Activated CD4-positive, alpha-beta T cell treated with anti-CD3 and anti-CD28 coated beads, Interleukin-10, Interleukin-2, amounts not matched to agents 100 ng/mL and 50 ng/mL, durations not matched to agents 16 hours and 8 hours (primary cell): ENCODE results near the gene PARD3B.
"Not testable (repeated sequence)": the region's sequence is repeated elsewhere in the genome, so short reads cannot be mapped to it uniquely, and the experiment has no call there.

Experiments used
- DNase-seq: peaks from one replicate; pipeline ENCODE4 v3.0.0-alpha.2; 2020

Gene PARD3B

GRCh38 chr2:204545861-204546735 lies 823 bp downstream of the PARD3B start:
- DNase-seq, result no peak

GRCh38 chr2:204550751-204551511 lies 5.7 kb downstream of the PARD3B start:
- no peak for DNase-seq

GRCh38 chr2:204551512-204551863 lies 6.2 kb downstream of the PARD3B start:
- DNase-seq, result no peak

GRCh38 chr2:204557604-204558003 lies 12.3 kb downstream of the PARD3B start:
- no peak for DNase-seq

GRCh38 chr2:204559358-204559757 lies 14.1 kb downstream of the PARD3B start:
- DNase-seq, result not testable (repeated sequence)

GRCh38 chr2:204560902-204561301 lies 15.6 kb downstream of the PARD3B start:
- no peak for DNase-seq

GRCh38 chr2:204561771-204562170 lies 16.5 kb downstream of the PARD3B start:
- no peak for DNase-seq

GRCh38 chr2:204566439-204566838 lies 21.2 kb downstream of the PARD3B start:
- DNase-seq, result no peak

- no peak for DNase-seq
Measured at GRCh38 chr2:204570421-204570820, 25.1 kb downstream of the PARD3B start.

- DNase-seq, result no peak
Measured at GRCh38 chr2:204571041-204571440, 25.8 kb downstream of the PARD3B start.

GRCh38 chr2:204571911-204572310 lies 26.6 kb downstream of the PARD3B start:
- no peak for DNase-seq

- DNase-seq, result no peak
Measured at GRCh38 chr2:204573221-204573620, 27.9 kb downstream of the PARD3B start.

- no peak for DNase-seq
Measured at GRCh38 chr2:204574486-204574885, 29.2 kb downstream of the PARD3B start.

GRCh38 chr2:204575463-204575862 lies 30.2 kb downstream of the PARD3B start:
- no peak for DNase-seq

- no peak for DNase-seq
Measured at GRCh38 chr2:204576362-204576979, 31.2 kb downstream of the PARD3B start.

- no peak for DNase-seq
Measured at GRCh38 chr2:204578928-204579598, 33.8 kb downstream of the PARD3B start.

- DNase-seq, result no peak
Measured at GRCh38 chr2:204581946-204582345, 36.7 kb downstream of the PARD3B start.

- DNase-seq, result no peak
Measured at GRCh38 chr2:204583773-204584172, 38.5 kb downstream of the PARD3B start.

GRCh38 chr2:204585930-204586329 lies 40.7 kb downstream of the PARD3B start:
- no peak for DNase-seq

- DNase-seq, result no peak
Measured at GRCh38 chr2:204586444-204587180, 41.3 kb downstream of the PARD3B start.

- DNase-seq, result no peak
Measured at GRCh38 chr2:204590063-204590462, 44.8 kb downstream of the PARD3B start.

GRCh38 chr2:204591225-204591624 lies 46.0 kb downstream of the PARD3B start:
- DNase-seq, result no peak
